HG03097 (cell line): ENCODE data around the gene TBC1D30.
A peak's percentile ranks its signal among the peaks of the same experiment; 100 is the strongest.
"Not testable (repeated sequence)": the region's sequence is repeated elsewhere in the genome, so short reads cannot be mapped to it uniquely, and the experiment has no call there.

Experiments
- ATAC-seq: cut with Tn5 transposase; IDR thresholded peaks from one replicate; pipeline ENCODE4 v1.9.1; 2021; ENCODE audit not compliant: unreplicated experiment, low FRiP score

TBC1D30 gene

GRCh38 chr12:64848409-64848808 is 24.0 kb downstream of the TBC1D30 start:
- not testable (repeated sequence) for ATAC-seq

- ATAC-seq: no peak
Observed at GRCh38 chr12:64858882-64859605, 34.6 kb downstream of the TBC1D30 start.

DNA sequence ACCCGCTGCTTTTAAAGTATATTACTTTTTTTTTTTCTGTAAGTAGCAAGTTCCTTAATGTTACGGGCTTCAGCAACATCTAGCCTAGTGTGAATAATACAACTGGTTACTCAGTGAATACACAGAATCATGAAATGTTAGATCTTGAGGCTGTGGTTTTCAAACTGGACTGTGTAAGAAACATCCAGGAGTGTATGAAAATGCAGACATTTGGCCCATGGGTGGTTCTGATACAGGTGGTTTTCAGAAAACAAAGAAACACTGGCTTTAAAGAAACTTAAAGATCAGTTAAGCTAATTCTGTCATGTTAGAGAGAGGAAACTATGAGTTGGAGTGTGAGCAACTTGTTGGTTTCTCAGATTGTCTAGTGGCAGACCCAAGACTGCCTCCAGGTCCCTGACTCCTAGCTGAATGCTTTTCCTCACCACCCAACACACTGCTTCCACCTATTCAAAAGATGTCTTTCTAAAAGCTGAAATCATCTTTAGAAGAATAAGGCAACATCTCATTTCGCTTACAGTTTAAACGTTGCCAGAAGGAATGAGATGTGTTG is 36.1 kb downstream of the TBC1D30 start:
- no peak for ATAC-seq

DNA sequence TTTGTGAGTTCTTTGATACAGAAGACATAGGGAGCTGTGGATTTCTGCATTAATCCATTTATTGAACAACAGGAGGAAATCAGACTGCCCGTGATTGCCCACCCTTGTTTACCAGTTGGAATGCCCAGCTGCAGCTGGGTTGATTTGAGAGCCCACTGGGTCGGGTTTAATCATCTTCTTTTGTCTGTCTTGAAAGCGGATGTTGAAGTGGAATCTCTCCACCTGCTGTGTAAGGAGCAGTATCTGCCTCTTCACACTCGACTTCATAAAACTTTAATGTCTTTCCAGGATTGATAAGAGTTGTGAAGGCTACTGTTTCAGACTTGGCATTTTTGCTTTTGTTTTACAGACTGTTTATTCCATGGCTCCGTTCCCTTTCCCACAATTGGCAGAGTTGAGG is 39.9 kb downstream of the TBC1D30 start:
- ATAC-seq: no peak

DNA sequence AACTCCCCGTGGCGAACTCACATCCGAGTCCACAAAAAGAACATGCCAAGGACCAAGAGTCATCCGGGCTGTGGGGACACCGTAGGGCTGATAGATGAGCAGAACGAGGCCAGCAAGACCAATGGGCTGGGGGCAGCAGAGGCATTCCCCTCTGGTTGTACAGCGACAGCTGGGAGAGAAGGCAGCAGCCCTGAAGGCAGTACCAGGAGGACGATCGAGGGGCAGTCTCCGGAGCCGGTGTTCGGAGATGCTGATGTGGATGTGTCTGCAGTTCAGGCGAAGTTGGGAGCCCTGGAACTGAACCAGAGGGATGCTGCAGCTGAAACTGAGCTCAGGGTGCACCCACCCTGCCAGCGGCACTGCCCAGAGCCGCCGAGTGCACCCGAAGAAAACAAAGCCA is 50.7 kb downstream of the TBC1D30 start:
- no peak for ATAC-seq

DNA sequence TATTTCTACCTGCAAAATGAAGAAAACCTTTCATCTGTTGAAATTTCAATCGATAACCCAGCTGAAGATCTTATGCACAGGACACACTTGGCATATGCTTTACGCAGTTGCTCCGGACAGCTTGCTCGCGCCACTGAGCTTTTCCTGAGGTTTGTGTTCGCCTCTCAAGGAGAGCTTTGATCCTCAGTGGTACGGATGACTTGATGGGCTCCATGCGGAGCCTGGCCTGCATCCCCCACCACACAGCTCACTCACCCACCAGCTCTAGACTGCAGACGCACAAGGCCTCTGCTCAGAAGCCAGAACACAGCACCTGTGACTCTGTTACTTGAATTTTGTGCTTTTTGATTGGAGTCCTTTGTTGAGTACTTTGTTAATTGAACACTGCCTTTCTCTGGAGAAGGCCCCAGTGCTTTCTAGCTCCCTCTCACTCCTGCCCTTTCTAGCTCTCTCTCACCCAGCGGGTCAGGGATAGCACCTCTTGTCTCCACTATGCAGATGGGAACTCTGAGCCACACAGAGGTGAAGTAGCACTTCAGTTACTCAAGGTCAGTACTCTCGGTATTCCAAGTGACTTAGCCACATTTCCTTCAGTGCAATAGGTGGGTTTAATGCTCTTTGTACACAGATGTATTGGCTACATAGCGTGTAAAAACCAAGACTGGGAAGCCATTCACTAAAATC is 52.1 kb downstream of the TBC1D30 start:
- ATAC-seq: no peak

- peak; percentile 55 for ATAC-seq
Observed at GRCh38 chr12:64877363-64878004, 53.0 kb downstream of the TBC1D30 start.

- no peak for ATAC-seq
Observed at GRCh38 chr12:64882687-64883086, 58.2 kb downstream of the TBC1D30 start.

GRCh38 chr12:64883264-64884163 is 59.1 kb downstream of the TBC1D30 start:
- no peak for ATAC-seq

GRCh38 chr12:64884164-64884542 is 59.7 kb downstream of the TBC1D30 start:
- no peak for ATAC-seq

DNA sequence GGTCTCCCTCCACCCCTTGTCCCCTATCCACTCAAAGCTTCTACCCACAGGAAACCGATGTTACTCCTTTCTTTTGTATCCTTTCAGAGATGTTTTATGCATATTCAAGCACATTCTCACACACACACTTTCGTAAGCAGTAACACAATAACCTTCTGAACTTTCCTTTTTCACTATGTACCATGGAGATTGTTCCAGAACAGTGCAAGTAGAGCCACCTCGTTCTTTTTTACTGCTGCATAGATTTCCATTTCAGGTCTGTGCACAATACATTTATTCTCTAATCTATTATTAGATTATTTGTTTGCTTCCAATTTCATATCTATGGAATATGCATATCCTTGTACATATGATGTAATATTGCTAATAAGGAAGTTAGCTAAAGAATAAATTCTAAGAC is 60.3 kb downstream of the TBC1D30 start:
- no peak for ATAC-seq

- ATAC-seq: no peak
Observed at GRCh38 chr12:64889434-64890216, 65.2 kb downstream of the TBC1D30 start.

- no peak for ATAC-seq
Observed at GRCh38 chr12:64890873-64891468, 66.5 kb downstream of the TBC1D30 start.

DNA sequence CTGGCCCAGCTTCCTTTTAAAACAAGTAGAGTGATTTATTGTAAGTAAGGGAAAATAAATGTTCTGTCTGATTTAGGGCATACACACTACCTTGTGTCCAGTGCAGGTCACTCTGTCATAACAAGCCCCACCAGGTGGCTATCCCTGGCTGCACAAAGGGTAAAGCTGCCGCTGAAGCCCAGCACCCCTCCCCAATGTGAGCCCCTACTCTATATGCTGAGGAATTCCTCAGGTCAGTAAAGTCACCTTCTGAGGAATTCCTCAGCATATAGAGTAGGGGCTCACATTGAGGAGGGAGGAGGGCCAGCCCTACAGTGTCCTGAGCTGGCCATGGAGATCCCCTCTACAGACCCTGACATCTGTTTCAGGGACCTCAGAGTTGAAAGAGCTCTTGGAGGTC is 67.2 kb downstream of the TBC1D30 start:
- no peak for ATAC-seq

- no peak for ATAC-seq
Observed at GRCh38 chr12:64892561-64892960, 68.1 kb downstream of the TBC1D30 start.

- no peak for ATAC-seq
Observed at GRCh38 chr12:64893961-64894360, 69.5 kb downstream of the TBC1D30 start.

GRCh38 chr12:64894827-64895475 is 70.5 kb downstream of the TBC1D30 start:
- ATAC-seq: no peak

GRCh38 chr12:64895526-64895925 is 71.1 kb downstream of the TBC1D30 start:
- ATAC-seq: no peak

- ATAC-seq: no peak
Observed at GRCh38 chr12:64900540-64900939, 76.1 kb downstream of the TBC1D30 start.
